Measurements from ENCODE around the gene ZFAND3.
"Not testable (repeated sequence)": the region's sequence is repeated elsewhere in the genome, so short reads cannot be mapped to it uniquely, and the experiment has no call there.

The ZFAND3 gene

DNA sequence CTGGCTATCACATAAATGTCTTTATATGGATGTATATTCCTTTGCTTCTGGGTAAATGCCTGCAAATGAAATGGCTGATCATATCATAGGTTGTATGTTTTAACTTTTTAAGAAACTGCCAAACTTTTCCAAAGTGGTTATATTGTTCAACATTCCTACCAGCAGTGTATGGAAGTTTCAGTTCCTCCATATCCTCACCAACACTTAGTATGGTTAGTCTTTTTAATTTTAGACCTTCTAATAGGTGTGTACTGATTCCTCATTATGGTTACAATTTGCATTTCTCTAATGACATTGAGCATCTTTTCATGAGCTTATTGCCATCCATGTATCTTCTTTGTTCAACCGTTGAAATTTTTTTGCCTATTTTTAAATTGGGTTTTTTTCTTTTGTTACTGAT, 155.4 kb downstream of the ZFAND3 start:
- no peak for DNase-seq

- no peak for DNase-seq
Observed at GRCh38 chr6:37977715-37978114, 158.2 kb downstream of the ZFAND3 start.

- no peak for DNase-seq
Observed at GRCh38 chr6:37979392-37980221, 160.1 kb downstream of the ZFAND3 start.

DNA sequence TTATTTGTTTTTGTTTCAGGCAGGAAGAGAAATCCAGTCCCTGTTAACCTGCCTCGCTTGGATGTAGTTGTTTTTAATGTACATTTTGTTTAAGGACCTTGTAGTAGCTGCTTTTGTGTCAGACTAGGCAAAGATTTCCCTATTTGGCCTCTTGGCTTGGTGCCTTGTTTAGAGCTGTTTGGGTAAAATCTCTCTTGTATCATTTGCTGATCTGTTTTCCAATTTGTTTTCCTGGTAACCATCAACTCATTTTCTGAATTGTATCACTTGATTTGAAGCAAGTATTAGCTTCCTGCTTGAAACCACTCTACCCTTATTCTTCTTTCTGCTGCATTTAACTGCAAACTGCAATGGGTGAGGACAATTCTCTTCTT, 160.7 kb downstream of the ZFAND3 start:
- DNase-seq = no peak

DNA sequence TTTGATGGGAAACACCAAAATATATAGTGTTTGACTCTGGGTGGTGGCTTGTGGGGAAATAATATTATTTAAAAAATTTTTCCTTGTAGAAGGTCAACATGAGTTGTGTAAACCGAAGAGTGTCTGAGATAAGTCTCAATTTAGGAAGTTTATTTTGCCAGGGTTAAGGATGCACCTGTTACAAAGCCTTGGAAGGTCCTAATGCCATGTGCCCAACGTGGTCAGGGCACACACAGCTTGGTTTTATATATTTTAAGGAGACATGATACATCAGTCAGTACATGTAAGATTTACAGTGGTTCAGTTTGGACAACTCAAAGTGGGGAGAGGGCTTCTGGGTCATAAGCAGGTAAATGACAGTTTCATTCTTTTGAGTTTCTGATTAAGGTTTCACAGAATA, 162.1 kb downstream of the ZFAND3 start:
- no peak for DNase-seq

- DNase-seq = no peak
Observed at GRCh38 chr6:37982317-37982716, 162.8 kb downstream of the ZFAND3 start.

DNA sequence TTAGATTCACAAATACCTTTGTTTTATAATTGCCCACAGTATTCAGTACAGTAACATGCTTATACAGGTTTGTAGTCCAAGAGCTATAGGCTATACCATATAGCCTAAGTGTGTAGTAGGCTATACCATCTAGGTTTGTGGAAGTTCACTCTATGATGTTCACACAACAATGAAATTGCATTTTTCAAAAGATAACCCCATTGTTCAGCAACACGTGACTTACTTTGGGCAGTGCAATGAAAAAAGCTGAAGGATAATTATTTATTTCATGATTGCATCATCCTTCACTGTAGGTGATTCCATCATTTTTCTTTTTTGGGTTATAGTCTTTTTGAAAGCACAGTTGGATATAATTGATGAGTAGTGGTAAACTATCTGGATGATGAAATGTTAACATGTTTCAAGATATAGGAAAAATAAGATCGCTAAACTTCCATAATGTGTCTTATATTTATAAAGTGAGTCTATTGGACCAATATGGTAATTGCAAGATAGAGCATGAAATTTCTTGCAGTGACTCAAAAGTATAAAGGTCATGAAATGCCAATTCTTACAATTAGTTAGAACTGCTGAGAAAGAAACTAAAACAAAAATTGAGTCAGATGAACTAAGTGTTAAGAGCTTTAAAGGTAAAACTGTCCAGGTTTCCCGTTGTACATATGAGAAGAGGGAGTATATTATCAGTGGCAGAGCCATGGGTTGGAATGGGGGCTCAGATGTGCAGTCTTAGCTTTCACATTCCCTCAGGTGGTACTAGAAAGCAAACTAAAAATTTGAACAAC, 164.4 kb downstream of the ZFAND3 start:
- no peak for DNase-seq

DNA sequence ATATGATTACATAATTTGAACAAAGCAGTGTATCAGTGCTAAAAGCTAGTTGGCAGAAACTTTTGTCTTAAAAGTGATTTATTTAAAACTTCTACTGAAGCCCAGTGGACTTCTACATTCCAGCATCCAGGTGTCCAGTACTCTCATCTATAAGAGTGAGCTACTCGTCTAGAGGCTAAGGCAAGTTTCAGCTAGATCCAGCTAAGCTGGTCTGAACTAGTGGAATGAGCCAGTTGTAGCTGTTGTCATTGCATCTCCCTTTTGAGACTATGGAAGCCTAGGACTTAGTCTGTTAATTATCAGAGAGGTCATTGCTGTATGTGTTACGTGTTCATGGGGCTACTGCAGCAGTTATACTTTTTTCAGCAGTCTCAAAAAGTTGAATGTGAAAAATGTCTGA, 165.1 kb downstream of the ZFAND3 start:
- DNase-seq = no peak

DNA sequence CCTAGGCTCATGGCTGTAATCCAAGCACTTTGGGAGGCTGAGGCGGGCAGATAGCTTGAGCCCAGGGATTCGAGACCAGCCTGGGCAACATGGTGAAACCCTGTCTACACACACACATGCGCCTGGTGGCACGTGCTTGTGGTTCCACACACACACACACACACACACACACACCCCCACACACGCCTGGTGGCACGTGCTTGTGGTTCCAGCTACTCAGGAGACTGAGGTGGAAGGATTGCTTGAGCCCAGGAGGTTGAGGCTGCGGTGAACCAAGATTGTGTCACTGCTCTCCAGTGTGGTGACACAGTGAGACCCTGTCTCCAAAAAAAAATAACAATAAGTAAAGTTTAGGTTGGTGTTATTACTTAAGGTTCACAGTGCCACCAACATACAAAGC, 165.8 kb downstream of the ZFAND3 start:
- peak; percentile 67 for DNase-seq

DNA sequence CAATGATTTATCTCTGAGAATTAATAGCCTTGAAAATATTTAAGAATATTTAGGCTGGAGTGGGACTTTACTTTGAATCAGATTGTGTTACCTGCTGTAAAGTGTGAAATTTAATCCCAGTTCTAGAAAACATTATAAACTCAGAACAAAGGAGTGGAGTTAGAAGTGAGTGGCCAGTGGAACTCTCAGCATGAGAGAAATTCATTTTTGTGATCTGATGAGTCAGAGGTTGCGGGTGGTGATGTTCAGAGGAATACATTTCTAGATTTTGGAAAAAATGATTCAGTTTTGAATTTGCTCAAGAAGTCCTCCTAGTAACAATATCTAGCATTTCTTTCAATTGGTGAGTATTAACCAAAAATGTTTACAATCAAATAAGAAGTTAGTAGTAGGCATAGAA, 167.5 kb downstream of the ZFAND3 start:
- DNase-seq = no peak

DNA sequence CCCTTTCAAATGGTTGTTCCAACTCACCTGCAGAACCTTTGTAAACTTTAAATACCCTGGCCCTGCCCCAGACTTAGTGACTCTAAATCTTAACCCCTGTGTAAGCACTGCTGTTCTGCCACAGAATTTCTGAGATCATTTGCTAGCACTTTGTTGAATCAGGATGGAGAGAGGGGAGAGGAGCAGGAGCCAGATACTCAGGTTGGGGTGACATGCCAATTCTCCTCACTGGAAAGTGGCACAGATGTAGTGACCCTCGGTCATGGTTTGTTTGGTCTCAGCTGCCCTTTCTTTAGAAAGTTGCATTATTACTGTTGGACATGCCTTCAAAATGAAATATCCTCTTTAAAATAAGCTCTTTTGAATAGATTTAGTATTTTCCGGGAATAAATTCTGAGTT, 168.0 kb downstream of the ZFAND3 start:
- no peak for DNase-seq

- DNase-seq = no peak
Observed at GRCh38 chr6:37988127-37988526, 168.6 kb downstream of the ZFAND3 start.

GRCh38 chr6:37988696-37989095, 169.2 kb downstream of the ZFAND3 start:
- DNase-seq = no peak

GRCh38 chr6:37990762-37991525, 171.4 kb downstream of the ZFAND3 start:
- no peak for DNase-seq

GRCh38 chr6:37992749-37993148, 173.2 kb downstream of the ZFAND3 start:
- DNase-seq = no peak

- not testable (repeated sequence) for DNase-seq
Observed at GRCh38 chr6:37993194-37993593, 173.7 kb downstream of the ZFAND3 start.

- no peak for DNase-seq
Observed at GRCh38 chr6:37993596-37993995, 174.1 kb downstream of the ZFAND3 start.

GRCh38 chr6:37994223-37994622, 174.7 kb downstream of the ZFAND3 start:
- DNase-seq = no peak

GRCh38 chr6:37998366-37998765, 178.8 kb downstream of the ZFAND3 start:
- DNase-seq = no peak

DNA sequence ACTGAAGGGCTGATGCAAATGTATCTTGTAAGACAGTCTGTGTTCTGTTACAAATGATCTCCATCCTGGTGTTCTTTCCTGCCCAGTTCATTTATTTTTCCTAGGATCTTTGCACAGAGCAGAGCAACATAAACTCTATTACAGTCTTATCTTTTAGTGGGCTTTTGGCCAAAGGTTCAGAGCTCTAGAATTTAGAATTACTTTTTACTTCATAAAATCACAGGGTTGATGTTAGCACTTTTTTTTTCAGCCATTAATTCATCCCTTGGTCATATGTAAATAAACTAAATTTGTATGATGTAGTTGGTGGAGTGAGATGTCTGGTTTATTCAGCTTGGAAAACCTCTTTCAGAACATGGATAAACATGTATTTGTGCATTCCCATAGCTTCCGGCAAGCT, 181.9 kb downstream of the ZFAND3 start:
- DNase-seq = no peak

DNA sequence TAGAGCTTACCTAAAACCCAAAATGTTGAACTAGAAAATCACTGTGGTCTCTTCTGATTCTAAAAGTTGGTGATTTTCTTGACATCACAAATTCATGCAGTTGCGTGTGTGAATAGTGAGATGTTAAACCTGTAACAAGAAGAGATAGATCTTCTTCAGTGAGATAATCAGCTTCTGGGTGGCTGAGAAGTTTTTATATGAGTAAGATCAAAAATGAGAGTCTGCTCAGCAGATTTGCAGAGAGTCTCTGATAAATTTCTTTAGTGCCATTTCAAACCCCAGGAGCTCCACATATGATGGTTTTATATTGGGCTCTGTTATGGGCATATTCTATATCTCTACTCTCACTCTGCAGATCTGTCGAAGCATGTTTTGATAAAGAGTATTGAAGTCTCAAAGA, 185.4 kb downstream of the ZFAND3 start:
- no peak for DNase-seq

- no peak for DNase-seq
Observed at GRCh38 chr6:38011937-38012336, 192.4 kb downstream of the ZFAND3 start.

DNA sequence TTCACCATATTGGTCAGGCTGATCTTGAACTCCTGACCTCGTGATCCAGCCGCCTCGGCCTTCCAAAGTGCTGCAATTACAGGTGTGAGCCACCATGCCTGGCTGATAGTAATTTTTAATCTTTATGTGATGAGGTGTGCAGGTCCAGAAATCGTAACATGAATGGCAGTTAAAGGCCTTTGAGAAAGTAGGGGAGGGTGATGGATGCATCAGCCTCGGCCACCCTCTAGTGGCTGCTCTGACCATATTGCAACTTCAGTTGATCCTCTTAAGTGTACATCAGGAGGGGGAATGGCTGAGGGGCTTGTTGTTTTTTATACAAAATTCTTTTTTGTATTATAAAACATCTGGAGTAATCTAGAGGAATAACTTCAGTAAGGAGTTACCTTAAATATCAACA, 193.0 kb downstream of the ZFAND3 start:
- DNase-seq = no peak

GRCh38 chr6:38015341-38015740, 195.8 kb downstream of the ZFAND3 start:
- DNase-seq = no peak
